GM21619 (cell line): ENCODE results near the gene ADAMTSL2.

Source experiments
- ATAC-seq: cut with Tn5 transposase; IDR thresholded peaks from one replicate; pipeline ENCODE4 v1.9.1; 2021; ENCODE audit not compliant: unreplicated experiment

The ADAMTSL2 gene

GRCh38 chr9:133532937-133533668, 1.4 kb upstream of the ADAMTSL2 start:
- ATAC-seq: no peak

DNA sequence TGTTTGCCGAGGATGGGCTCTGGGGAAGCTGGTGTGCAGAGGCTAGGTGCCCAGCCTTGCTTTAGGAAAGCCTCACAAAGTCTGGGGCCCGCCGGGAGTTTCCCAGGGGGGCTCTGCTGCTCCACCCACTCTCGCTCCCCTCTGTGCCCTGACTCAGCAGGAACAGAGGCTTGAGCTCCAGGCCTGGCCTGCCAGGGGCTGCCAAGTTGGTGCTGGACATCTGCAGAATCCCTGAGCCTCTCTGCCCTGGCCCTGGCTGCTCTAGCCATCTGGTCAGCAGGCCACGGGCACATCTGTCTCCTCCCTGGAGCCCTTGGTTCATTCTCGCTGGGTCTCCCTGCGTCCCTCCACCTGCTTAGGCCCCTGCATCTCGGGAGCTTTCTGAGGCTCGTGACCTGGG, 647 bp upstream of the ADAMTSL2 start:
- ATAC-seq: no peak

DNA sequence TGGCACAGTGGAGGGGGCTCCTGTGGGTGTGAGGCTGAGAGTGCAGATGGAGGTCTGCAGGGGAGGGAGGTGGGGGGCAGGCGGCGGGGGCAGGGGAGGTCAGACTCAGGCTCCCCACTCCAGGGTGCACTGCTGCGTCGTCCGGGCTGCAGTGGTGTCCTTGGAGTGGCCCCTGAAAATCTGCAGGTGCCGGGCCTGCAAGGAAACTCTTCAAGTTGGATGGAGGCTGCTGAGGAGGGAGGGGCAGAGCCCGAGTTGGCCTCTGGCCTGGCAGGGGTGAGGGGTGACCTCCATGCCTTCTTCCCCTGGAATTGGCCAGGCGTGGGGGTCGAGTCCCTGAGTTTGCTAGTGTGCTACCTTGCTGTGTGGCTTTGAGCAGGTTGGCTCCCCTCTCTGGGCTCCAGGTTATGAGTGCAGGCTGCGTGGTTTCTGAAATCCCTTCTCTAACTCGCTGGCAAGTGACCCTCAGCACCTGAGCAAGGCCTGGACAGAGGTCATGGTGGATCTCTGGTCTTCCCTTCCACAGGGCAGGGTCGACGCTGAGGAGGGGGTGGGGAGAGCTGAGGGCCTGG, 888 bp downstream of the ADAMTSL2 start:
- no peak for ATAC-seq

DNA sequence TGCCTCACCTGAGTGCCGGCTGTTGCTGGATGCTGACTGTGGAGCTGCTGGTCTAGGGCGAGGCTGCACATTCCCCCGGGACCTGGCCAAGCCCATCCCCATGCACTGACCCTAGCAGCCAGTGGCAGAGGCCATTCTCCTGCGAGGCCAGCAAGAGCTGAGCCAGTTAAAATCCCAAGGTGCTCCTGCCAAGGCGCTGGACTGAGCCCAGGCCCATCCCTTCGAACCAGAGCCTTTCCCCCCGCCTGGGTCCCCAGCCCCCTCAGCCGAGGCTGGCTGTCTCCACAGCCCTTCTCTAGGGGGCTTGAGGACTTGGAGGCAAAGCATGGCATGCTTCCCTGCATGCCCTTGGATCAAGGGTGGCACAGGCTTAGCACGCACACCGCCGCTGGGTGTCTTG, 1.6 kb downstream of the ADAMTSL2 start:
- ATAC-seq: no peak

- no peak for ATAC-seq
Measured at GRCh38 chr9:133536536-133536935, 2.0 kb downstream of the ADAMTSL2 start.

DNA sequence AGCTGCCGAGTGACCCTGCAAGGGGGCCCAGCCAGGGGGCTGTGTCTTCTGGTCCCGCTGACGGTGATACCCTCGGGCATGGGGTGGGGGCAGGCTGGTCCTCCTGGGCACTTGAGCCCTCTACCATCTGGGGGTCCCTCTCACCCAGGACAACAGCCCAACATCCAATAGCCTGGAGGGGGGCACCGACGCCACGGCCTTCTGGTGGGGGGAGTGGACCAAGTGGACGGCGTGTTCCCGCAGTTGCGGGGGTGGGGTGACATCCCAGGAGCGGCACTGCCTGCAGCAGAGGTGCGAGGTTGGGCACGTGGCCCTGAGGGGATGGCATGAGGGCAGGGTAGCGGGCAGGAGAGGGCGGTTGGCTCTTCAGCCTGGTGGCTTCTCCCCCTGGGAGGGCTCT, 2.8 kb downstream of the ADAMTSL2 start:
- no peak for ATAC-seq

DNA sequence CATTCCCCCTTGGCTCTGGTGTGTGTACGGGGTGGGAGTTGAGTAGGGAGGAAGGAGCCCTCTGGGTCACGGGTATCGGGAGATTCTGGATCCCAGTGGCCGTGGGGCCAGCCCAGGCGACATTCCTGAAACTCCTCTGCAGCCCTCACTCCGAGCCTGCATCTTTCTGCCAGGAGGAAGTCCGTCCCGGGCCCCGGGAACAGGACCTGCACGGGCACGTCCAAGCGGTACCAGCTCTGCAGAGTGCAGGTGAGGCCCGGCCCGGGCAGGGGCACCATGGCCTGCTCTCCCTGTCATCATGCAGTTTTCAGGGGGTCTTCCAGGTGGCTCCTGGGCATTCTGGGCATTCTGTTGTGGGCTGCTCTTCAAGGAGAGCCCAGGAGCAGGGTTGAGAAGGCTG, 3.7 kb downstream of the ADAMTSL2 start:
- no peak for ATAC-seq

GRCh38 chr9:133538851-133539833, 4.6 kb downstream of the ADAMTSL2 start:
- ATAC-seq: no peak

DNA sequence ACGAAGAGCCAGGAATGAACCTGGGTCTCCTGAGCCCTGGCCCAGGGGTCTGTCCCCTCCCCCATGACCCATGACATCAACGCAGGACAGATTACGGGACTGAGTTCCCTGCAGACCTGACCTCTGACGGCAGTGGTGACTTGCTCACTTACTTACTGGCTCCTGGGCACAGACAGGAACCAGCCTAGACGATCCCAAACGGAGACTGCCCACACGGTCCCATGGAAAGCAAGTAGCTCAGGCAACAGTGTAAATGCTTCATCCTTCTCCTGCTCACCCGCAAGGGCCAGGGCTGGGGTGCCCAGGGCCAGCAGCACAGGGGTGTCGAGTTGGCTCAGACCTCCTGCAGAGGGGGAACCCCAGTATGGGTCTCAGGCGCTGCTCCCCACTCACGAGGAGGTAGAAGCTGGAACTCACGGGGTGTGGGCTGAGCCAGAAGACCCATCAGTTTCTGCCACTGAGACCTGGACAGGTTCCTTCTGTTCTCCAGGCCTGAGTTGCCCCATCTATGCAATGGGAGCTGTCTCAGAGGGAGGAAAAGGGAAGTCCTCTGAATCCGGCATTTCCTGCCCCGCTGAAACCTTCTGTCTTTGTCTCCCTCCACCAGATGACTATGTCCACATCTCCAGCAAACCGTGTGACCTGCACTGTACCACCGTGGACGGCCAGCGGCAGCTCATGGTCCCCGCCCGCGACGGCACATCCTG, 5.6 kb downstream of the ADAMTSL2 start:
- no peak for ATAC-seq

DNA sequence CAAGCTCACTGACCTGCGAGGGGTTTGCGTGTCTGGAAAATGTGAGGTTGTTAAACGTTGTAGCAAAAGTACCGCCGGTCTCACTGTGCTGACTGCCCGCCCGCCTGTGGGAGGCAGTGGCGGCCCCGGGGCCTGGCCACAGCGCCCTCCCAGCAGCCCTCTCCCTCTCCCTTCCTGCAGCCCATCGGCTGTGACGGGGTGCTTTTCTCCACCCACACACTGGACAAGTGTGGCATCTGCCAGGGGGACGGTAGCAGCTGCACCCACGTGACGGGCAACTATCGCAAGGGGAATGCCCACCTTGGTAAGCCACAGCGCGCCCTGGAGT, 6.2 kb downstream of the ADAMTSL2 start:
- no peak for ATAC-seq

- no peak for ATAC-seq
Measured at GRCh38 chr9:133542002-133542401, 7.5 kb downstream of the ADAMTSL2 start.

DNA sequence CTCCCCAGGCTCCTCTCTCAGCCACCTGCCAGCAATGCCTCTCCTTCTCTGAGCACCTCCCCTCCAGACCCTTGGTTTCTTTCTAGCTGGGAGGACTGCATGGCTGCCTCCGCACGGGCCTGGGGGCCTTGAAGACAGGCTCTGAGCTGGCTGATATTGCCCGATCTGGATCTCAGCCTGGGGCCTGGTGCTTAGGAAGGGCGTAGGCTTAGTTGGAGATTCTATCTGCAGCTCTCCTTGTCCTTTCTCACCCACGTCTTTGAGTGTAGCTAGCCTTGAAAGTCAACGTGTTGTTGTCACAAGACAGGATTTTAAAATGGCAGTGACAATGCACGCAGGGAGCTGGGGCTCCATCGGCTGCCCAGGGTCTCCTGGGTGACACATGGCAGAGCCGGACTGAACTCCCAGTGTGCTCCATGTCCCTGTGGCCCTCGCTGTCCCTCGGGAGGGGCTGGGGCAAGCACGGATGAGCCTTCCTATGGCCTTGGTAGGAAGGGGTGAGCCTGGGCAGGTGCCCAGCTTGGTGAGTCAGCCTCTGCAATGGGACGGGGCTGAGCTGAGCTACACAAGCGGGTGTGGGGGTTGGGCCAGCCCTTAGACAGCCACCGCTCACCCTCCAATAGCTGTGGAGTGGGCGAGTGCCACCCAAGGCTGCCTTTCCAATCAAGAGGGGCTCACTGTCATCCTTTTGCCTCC, 9.4 kb downstream of the ADAMTSL2 start:
- no peak for ATAC-seq

GRCh38 chr9:133545494-133546286, 11.2 kb downstream of the ADAMTSL2 start:
- no peak for ATAC-seq

GRCh38 chr9:133546287-133546680, 11.8 kb downstream of the ADAMTSL2 start:
- no peak for ATAC-seq

DNA sequence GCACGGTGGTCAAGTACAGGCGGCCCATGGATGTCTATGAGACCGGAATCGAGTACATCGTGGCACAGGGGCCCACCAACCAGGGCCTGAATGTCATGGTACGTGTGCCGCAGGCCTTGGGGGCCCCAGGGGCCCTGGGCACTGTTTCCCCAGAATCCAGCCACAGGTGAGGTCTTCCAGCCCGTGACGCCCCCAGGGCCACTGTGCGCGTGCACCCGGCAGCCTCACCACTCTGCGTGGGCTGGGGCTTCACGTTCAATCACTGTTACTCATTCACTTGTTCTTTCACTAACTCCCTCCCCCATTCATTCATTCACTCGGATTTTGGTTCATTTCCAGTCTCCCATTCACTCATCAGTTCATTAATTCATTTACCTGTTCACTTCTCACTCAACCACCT, 12.6 kb downstream of the ADAMTSL2 start:
- no peak for ATAC-seq

DNA sequence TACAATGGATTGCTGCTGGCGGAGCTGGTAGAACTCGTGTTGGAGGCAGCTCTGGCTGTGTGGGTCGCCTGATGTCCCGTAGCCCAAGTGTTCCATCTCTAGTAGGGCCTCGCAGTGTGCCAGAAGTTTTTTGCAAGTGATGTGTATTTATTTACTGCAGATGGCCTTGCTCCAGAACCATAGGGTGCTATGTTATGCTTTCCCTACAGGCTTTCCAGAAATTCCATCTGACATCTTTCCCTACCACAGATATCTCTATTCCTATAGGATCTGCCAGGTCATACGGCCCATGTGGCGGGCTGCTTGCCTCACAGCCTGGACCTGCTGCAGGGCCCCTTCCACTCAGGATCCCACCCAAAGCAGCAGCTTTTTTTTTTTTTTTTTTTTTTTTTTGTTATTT, 16.9 kb downstream of the ADAMTSL2 start:
- no peak for ATAC-seq

- no peak for ATAC-seq
Measured at GRCh38 chr9:133552236-133552635, 17.7 kb downstream of the ADAMTSL2 start.

DNA sequence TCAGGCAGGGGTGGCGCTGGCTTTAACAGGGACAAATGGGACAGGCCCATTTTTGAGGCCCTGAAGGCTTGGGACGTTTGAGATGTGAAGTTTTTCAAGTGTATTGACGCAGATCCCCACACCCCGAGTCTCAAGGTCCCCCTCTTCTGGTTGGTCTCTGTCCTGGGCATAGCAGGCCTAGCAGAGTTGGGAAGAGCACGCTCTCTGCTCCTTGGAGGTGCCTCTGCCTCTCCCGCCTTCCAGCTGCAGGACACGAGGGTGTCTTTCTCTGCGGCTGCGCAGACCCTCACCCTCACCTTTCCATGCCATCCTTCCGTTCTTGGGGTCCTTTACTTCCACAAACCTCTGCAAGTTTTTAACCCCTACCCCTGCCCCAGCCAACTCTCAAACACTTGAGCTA, 18.6 kb downstream of the ADAMTSL2 start:
- no peak for ATAC-seq

DNA sequence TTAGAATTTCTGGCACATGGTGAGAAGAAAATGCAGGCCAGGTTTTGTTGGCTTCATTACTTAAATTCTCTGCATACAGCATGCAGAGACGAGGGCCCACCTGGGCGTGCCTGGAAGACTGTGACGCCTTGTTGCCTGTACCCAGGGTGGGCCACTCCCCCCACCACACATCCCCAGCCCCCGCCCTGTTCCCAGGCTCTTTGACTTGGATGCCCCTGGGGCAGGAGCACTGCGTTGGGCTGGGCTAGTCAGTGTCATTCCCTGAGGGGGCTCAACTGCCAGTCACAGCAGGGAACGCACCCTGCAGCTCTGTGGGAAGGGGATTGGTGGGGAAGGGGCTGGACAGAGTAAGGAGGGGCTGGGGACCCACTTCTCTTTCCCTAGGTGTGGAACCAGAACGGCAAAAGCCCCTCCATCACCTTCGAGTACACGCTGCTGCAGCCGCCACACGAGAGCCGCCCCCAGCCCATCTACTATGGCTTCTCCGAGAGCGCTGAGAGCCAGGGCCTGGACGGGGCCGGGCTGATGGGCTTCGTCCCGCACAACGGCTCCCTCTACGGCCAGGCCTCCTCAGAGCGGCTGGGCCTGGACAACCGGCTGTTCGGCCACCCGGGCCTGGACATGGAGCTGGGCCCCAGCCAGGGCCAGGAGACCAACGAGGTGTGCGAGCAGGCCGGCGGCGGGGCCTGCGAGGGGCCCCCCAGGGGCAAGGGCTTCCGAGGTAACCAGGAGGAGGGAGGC, 19.6 kb downstream of the ADAMTSL2 start:
- ATAC-seq: no peak
